OCI-LY3 (cell line): Measurements from ENCODE around the gene EIF2D.

Source experiments
- H2AFZ ChIP-seq: fragments of 200-600, 300-600 bp; shearing (Covaris generic); 2 replicates; pipeline ENCODE4 v1.6.0; 2014; ENCODE audit warnings: antibody characterized with exemption, low read depth, low read length
- H3K27ac ChIP-seq: fragments of 200-600, 300-600 bp; sonication (generic); 2 replicates; pipeline ENCODE4 v1.5.1; 2014; ENCODE audit warnings: mild to moderate bottlenecking, low read length, moderate library complexity, mixed read lengths
- H3K27me3 ChIP-seq: fragments of 200-600, 300-600 bp; sonication (generic); 2 replicates; pipeline ENCODE4 v1.6.1; 2014; ENCODE audit warnings: low read depth, low read length, mixed read lengths
- H3K36me3 ChIP-seq: fragments of 200-600, 300-600 bp; sonication (generic); replicated peaks from 2 replicates; pipeline ENCODE3; 2014; ENCODE audit warnings: low read depth, low read length, mixed read lengths
- H3K4me1 ChIP-seq: fragments of 300-600, 200-600 bp; sonication (generic); 2 replicates; pipeline ENCODE4 v1.6.1; 2014; ENCODE audit warnings: low read length, mixed read lengths
- H3K4me2 ChIP-seq: fragments of 200-600, 300-600 bp; sonication (generic); 2 replicates; pipeline ENCODE4 v1.6.1; 2014; ENCODE audit warnings: low read length, mixed read lengths
- H3K4me3 ChIP-seq: fragments of 300-600, 200-600 bp; sonication (generic); 2 replicates; pipeline ENCODE4 v1.5.1; 2014; ENCODE audit warnings: antibody characterized with exemption, mild to moderate bottlenecking, low read length, moderate library complexity
- H3K79me2 ChIP-seq: fragments of 300-600, 200-600 bp; shearing (Covaris generic); 2 replicates; pipeline ENCODE4 v1.6.1; 2014; ENCODE audit warnings: mild to moderate bottlenecking, low read length, mixed read lengths
- H3K9ac ChIP-seq: fragments of 300-600, 200-600 bp; shearing (Covaris generic); 2 replicates; pipeline ENCODE4 v1.6.0; 2014; ENCODE audit warnings: mild to moderate bottlenecking, low read length, moderate library complexity
- H3K9me3 ChIP-seq: fragments of 200-600, 300-600 bp; shearing (Covaris generic); 2 replicates; pipeline ENCODE4 v1.6.1; 2014; ENCODE audit warnings: low read length, mixed read lengths; ENCODE audit not compliant: insufficient read depth
- H4K20me1 ChIP-seq: fragments of 200-600, 300-600 bp; sonication (generic); 2 replicates; pipeline ENCODE4 v1.6.1; 2016; ENCODE audit warnings: low read length, mixed read lengths; ENCODE audit not compliant: insufficient read depth
- CTCF ChIP-seq: fragments of 200-600, 300-600 bp; sonication (generic); IDR thresholded peaks from 2 replicates; pipeline ENCODE4 v1.5.1; 2014; ENCODE audit warnings: antibody characterized with exemption, low read length, low read depth
- EZH2phosphoT487 ChIP-seq: fragments of 200-600 bp; shearing (Covaris generic); IDR thresholded peaks from 2 replicates; pipeline ENCODE4 v1.6.1; 2018; ENCODE audit warnings: antibody characterized with exemption, mixed run types, low read depth

EIF2D gene

GRCh38 chr1:206578068-206578977 lies 33.9 kb downstream of the EIF2D start:
- peaks cover 36% of the 10 kb centered on the region for H3K36me3 ChIP-seq
- peaks cover 92% of the 10 kb centered on the region for H4K20me1 ChIP-seq
- no peak overlapping the region for H2AFZ ChIP-seq
- H3K9ac ChIP-seq = peak overlapping the region; percentile 11; the same call in 1 of the 2 replicates
- peaks cover 82% of the 10 kb centered on the region for H3K4me1 ChIP-seq
- no peaks in the 10 kb centered on the region for H3K27me3 ChIP-seq
- H3K4me2 ChIP-seq = peak overlapping the region; percentile 66
- H3K27ac ChIP-seq = peak overlapping the region; percentile 76
- no peak for TF ChIP-seq EZH2phosphoT487
- H3K9me3 ChIP-seq = no peaks in the 10 kb centered on the region
- no peak overlapping the region for H3K4me3 ChIP-seq
- H3K79me2 ChIP-seq = peaks cover 95% of the 10 kb centered on the region

GRCh38 chr1:206577626-206578025 lies 34.6 kb downstream of the EIF2D start:
- Histone ChIP-seq H3K4me2 (0 out of 2 replicates have a peak overlapping the region, but pooled peaks have one; percentile 1), H2AFZ (no peak overlapping the region)

GRCh38 chr1:206575894-206576737 lies 36.1 kb downstream of the EIF2D start:
- peaks cover 43% of the 10 kb centered on the region for H3K36me3 ChIP-seq
- H3K9me3 ChIP-seq = no peaks in the 10 kb centered on the region
- no peak overlapping the region for H2AFZ ChIP-seq
- peaks cover 94% of the 10 kb centered on the region for H4K20me1 ChIP-seq
- peaks cover 100% of the 10 kb centered on the region for H3K79me2 ChIP-seq
- peak overlapping the region; percentile 61 for H3K4me2 ChIP-seq
- peaks cover 70% of the 10 kb centered on the region for H3K4me1 ChIP-seq
- no peaks in the 10 kb centered on the region for H3K27me3 ChIP-seq
- no peak overlapping the region for H3K4me3 ChIP-seq
- H3K9ac ChIP-seq = no peak overlapping the region
- TF ChIP-seq CTCF = no peak
- no peak for TF ChIP-seq EZH2phosphoT487
- H3K27ac ChIP-seq = peak overlapping the region; percentile 64

More at GRCh38 chr1:206577626-206578025, 34.6 kb downstream of the EIF2D start:
- no peak overlapping the region for H3K4me3 ChIP-seq
- no peak overlapping the region for H3K27ac ChIP-seq
- H3K36me3 ChIP-seq = peaks cover 40% of the 10 kb centered on the region
- TF ChIP-seq EZH2phosphoT487 = no peak
- TF ChIP-seq CTCF = no peak
- peaks cover 99% of the 10 kb centered on the region for H3K79me2 ChIP-seq
- H3K27me3 ChIP-seq = no peaks in the 10 kb centered on the region
- peaks cover 75% of the 10 kb centered on the region for H3K4me1 ChIP-seq
- no peaks in the 10 kb centered on the region for H3K9me3 ChIP-seq
- no peak overlapping the region for H3K9ac ChIP-seq
- peaks cover 92% of the 10 kb centered on the region for H4K20me1 ChIP-seq

- Histone ChIP-seq H2AFZ (no peak overlapping the region), H4K20me1 (peaks cover 94% of the 10 kb centered on the region), H3K4me2 (peak overlapping the region; percentile 61), H3K9me3 (no peaks in the 10 kb centered on the region), H3K4me1 (peaks cover 68% of the 10 kb centered on the region), H3K27ac (peak overlapping the region; percentile 64), H3K36me3 (peaks cover 44% of the 10 kb centered on the region), H3K9ac (peak overlapping the region; percentile 11; the same call in 1 of the 2 replicates), H3K79me2 (peaks cover 100% of the 10 kb centered on the region), H3K27me3 (no peaks in the 10 kb centered on the region), H3K4me3 (peak overlapping the region; percentile 38)
- TF ChIP-seq CTCF (no peak), EZH2phosphoT487 (no peak)
These were observed 36.9 kb downstream of the EIF2D start for GRCh38 chr1:206575165-206575893.
